Loucy (cell line): ENCODE results near the gene MYBL2.
A peak's percentile ranks its signal among the peaks of the same experiment; 100 is the strongest.

Experiments used
- H2AFZ ChIP-seq: fragments of 200-600 bp; sonication (generic); 2 replicates; pipeline ENCODE4 v1.6.0; 2016; ENCODE audit warnings: antibody characterized with exemption, mild to moderate bottlenecking, low read length, moderate library complexity
- H3F3A ChIP-seq: fragments of 200-600 bp; 2 replicates; pipeline ENCODE4 v1.6.0; 2016; ENCODE audit warnings: antibody characterized with exemption, low read depth, mild to moderate bottlenecking
- H3K27me3 ChIP-seq: fragments of 200-600 bp; sonication (generic); 2 replicates; pipeline ENCODE4 v1.6.1; 2014; ENCODE audit warnings: low read length, mild to moderate bottlenecking; ENCODE audit not compliant: insufficient read depth, poor library complexity, severe bottlenecking
- H3K36me3 ChIP-seq: fragments of 200-600 bp; sonication (generic); 2 replicates; pipeline ENCODE4 v1.6.1; 2016; ENCODE audit warnings: low read length; ENCODE audit not compliant: insufficient read depth
- H3K4me1 ChIP-seq: fragments of 200-600 bp; sonication (generic); 2 replicates; pipeline ENCODE4 v1.5.1; 2014; ENCODE audit warnings: low read length, mild to moderate bottlenecking; ENCODE audit not compliant: insufficient read depth, poor library complexity, severe bottlenecking
- H3K4me2 ChIP-seq: fragments of 200-600 bp; sonication (generic); 2 replicates; pipeline ENCODE4 v1.6.0; 2014; ENCODE audit warnings: antibody characterized with exemption, low read length, low read depth, mild to moderate bottlenecking; ENCODE audit not compliant: poor library complexity, severe bottlenecking
- H3K4me3 ChIP-seq: fragments of 200-600 bp; sonication (generic); 2 replicates; pipeline ENCODE4 v1.5.1; 2014; ENCODE audit warnings: low read length, mild to moderate bottlenecking, mixed read lengths; ENCODE audit not compliant: poor library complexity, severe bottlenecking
- H3K79me2 ChIP-seq: fragments of 200-600 bp; sonication (generic); 2 replicates; pipeline ENCODE4 v1.6.1; 2014; ENCODE audit warnings: low read length; ENCODE audit not compliant: insufficient read depth
- H3K9ac ChIP-seq: fragments of 200-600 bp; sonication (generic); 2 replicates; pipeline ENCODE4 v1.6.0; 2014; ENCODE audit warnings: mild to moderate bottlenecking, low read depth, low read length, moderate library complexity; ENCODE audit not compliant: poor library complexity, severe bottlenecking
- H3K9me2 ChIP-seq: fragments of 200-600 bp; sonication (generic); replicated peaks from 2 replicates; pipeline ENCODE4 v1.6.1; 2016; ENCODE audit warnings: low read depth, low read length, mixed read lengths
- H3K9me3 ChIP-seq: fragments of 200-600 bp; sonication (generic); 2 replicates; pipeline ENCODE4 v1.6.1; 2014; ENCODE audit warnings: mild to moderate bottlenecking, antibody characterized with exemption, low read length, low read depth; ENCODE audit not compliant: insufficient read depth
- H4K20me1 ChIP-seq: fragments of 200-600 bp; sonication (generic); 2 replicates; pipeline ENCODE4 v1.6.0; 2014; ENCODE audit warnings: antibody characterized with exemption, low read length, mild to moderate bottlenecking; ENCODE audit not compliant: insufficient read depth, poor library complexity, severe bottlenecking
- CTCF ChIP-seq: fragments of 200-600 bp; sonication (generic); conservative IDR thresholded peaks from 2 replicates; pipeline ENCODE4 v1.5.1; 2014; ENCODE audit warnings: mild to moderate bottlenecking, antibody characterized with exemption, low read length
- EZH2phosphoT487 ChIP-seq: fragments of 200-600 bp; IDR thresholded peaks from 2 replicates; pipeline ENCODE4 v1.6.1; 2018; ENCODE audit warnings: antibody characterized with exemption, mild to moderate bottlenecking, moderate library complexity, borderline replicate concordance

The MYBL2 gene

DNA sequence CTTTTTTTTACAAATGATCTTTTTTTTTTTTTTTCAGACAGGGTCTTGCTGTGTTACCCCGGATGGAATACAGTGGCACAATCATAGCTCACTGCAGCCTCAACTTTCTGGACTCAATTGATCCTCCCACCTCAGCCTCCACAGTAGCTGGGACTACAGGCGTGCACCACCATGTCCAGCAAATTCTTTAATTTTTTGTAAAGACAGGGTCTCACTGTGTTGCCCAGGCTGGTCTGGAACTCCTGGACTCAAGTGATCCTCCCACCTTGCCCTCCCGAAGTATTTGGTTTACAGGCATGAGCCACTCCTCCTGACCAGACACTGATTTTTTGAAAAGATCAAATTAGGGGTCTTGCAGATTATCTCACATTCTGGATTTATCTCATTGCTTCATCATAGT, 11.0 kb upstream of the MYBL2 start:
- no peaks in the 10 kb centered on the region for H3K9me2 ChIP-seq
- no peaks in the 10 kb centered on the region for H4K20me1 ChIP-seq
- peaks cover 12% of the 10 kb centered on the region for H3K4me1 ChIP-seq
- H3K36me3 ChIP-seq = no peaks in the 10 kb centered on the region
- H3K9me3 ChIP-seq = no peaks in the 10 kb centered on the region
- no peak overlapping the region for H3K9ac ChIP-seq
- H2AFZ ChIP-seq = no peak overlapping the region
- TF ChIP-seq EZH2phosphoT487 = no peak
- no peak for TF ChIP-seq CTCF
- H3K79me2 ChIP-seq = no peaks in the 10 kb centered on the region
- no peak overlapping the region for H3K4me3 ChIP-seq
- H3K4me2 ChIP-seq = no peak overlapping the region
- H3F3A ChIP-seq = no peaks in the 10 kb centered on the region
- H3K27me3 ChIP-seq = no peaks in the 10 kb centered on the region

DNA sequence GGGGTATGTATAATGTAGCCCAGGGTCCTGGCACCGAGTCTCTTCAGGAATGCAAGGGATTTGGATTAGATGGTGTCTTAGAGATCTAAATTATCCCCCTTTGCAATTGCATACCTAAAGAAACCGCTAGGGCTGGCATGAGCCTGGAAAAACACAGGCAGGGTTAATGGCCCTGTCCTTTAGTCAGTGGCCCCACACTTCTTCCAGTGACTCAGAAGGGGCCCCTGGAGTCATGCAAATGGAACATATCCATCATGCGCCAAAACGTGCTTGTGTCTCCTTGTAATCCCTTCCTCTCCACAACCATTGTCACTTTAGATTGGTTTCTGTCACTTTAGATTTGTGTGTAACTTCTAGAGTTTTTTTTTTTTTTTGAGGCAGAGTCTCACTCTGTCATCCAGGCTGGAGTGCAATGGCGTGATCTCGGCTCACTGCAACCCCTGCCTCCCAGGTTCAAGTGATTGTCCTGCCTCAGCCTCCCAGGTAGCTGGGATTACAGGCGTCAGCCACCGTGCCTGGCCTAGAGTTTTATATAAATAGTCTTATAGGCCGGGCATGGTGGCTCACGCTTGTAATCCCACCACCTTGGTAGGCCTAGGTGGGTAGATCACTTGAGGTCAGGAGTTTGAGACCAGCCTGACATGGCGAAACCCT, 8.7 kb upstream of the MYBL2 start:
- H3K36me3 ChIP-seq = no peaks in the 10 kb centered on the region
- no peaks in the 10 kb centered on the region for H4K20me1 ChIP-seq
- peak overlapping the region; percentile 95 for H3K4me2 ChIP-seq
- peak overlapping the region; percentile 89 for H3K9ac ChIP-seq
- peak overlapping the region; percentile 93 for H3K4me3 ChIP-seq
- no peaks in the 10 kb centered on the region for H3K27me3 ChIP-seq
- no peaks in the 10 kb centered on the region for H3K9me3 ChIP-seq
- peaks cover 12% of the 10 kb centered on the region for H3K4me1 ChIP-seq
- peak overlapping the region; percentile 96 for H2AFZ ChIP-seq
- H3K9me2 ChIP-seq = no peaks in the 10 kb centered on the region
- no peaks in the 10 kb centered on the region for H3K79me2 ChIP-seq
- no peaks in the 10 kb centered on the region for H3F3A ChIP-seq
- no peak for TF ChIP-seq EZH2phosphoT487
- TF ChIP-seq CTCF = no peak

DNA sequence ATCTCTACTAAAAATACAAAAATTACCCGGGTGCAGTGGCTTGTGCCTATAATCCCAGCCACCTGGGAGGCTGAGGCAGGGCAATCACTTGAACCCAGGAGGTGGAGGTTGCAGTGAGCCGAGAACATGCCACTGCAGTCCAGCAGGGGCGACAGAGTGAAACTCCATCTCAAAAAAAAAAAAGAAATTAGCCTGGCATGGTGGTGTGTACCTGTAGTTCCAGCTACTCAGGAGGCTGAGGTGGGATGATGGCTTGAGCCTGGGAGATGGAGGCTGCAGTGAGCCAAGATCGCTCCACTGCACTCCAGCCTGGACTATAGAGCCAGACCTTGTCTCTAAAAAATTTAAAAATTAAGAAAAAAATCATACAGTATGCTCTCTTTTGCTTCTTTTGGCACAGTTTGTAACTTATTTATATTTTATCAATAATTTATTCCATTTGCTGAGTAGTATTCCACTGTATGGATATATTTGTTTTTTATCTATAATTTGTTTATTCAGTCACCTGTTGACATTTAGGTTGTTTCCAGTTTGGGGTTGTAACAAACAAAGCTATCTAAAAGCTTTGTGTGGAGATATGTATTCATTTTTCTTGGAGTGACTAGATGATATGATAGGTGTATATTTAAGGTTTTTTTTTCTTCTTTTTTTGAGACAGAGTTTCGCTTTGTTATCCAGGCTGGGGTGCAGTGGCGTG, 8.0 kb upstream of the MYBL2 start:
- no peak overlapping the region for H3K9ac ChIP-seq

More for the DNA sequence above, 8.0 kb upstream of the MYBL2 start:
- Histone ChIP-seq H4K20me1 (no peaks in the 10 kb centered on the region), H3K9me2 (no peaks in the 10 kb centered on the region), H3K4me1 (peaks cover 12% of the 10 kb centered on the region), H3K4me3 (no peak overlapping the region), H3K4me2 (peak overlapping the region; percentile 95), H3K79me2 (no peaks in the 10 kb centered on the region), H2AFZ (no peak overlapping the region), H3K36me3 (no peaks in the 10 kb centered on the region), H3F3A (no peaks in the 10 kb centered on the region), H3K9me3 (no peaks in the 10 kb centered on the region), H3K27me3 (no peaks in the 10 kb centered on the region)
- TF ChIP-seq CTCF (peak; percentile 43), EZH2phosphoT487 (no peak)
